Measurements from ENCODE around the gene USP24.

Gene USP24

GRCh38 chr1:55062801-55063576 lies 152.2 kb downstream of the USP24 start:
- FAIRE-seq, result no peak

GRCh38 chr1:55061706-55062321 lies 153.3 kb downstream of the USP24 start:
- FAIRE-seq, result no peak

- FAIRE-seq, result no peak
These were observed 154.0 kb downstream of the USP24 start for GRCh38 chr1:55061000-55061705.

- no peak for FAIRE-seq
These were observed 154.8 kb downstream of the USP24 start for GRCh38 chr1:55060133-55060999.

GRCh38 chr1:55059302-55060132 lies 155.6 kb downstream of the USP24 start:
- no peak for FAIRE-seq

- FAIRE-seq, result no peak
These were observed 157.2 kb downstream of the USP24 start for GRCh38 chr1:55057956-55058298.

- FAIRE-seq, result no peak
These were observed 157.8 kb downstream of the USP24 start for GRCh38 chr1:55057270-55057955.

GRCh38 chr1:55056632-55056992 lies 158.6 kb downstream of the USP24 start:
- FAIRE-seq, result no peak

GRCh38 chr1:55055951-55056631 lies 159.1 kb downstream of the USP24 start:
- no peak for FAIRE-seq

GRCh38 chr1:55055084-55055882 lies 159.9 kb downstream of the USP24 start:
- FAIRE-seq, result no peak

- no peak for FAIRE-seq
These were observed 160.8 kb downstream of the USP24 start for GRCh38 chr1:55054396-55054795.

GRCh38 chr1:55053265-55053954 lies 161.8 kb downstream of the USP24 start:
- no peak for FAIRE-seq

- no peak for FAIRE-seq
These were observed 162.7 kb downstream of the USP24 start for GRCh38 chr1:55052221-55053142.

- no peak for FAIRE-seq
These were observed 163.5 kb downstream of the USP24 start for GRCh38 chr1:55051621-55052020.

- no peak for FAIRE-seq
These were observed 164.0 kb downstream of the USP24 start for GRCh38 chr1:55051169-55051568.

- no peak for FAIRE-seq
These were observed 164.9 kb downstream of the USP24 start for GRCh38 chr1:55050283-55050682.

GRCh38 chr1:55049914-55050278 lies 165.3 kb downstream of the USP24 start:
- no peak for FAIRE-seq

GRCh38 chr1:55049271-55049913 lies 165.8 kb downstream of the USP24 start:
- FAIRE-seq, result no peak
